Neural crest cell (in vitro differentiated cells): ENCODE results near the gene CHID1. TPM values are rescaled to one million over a fixed set of nuclear protein-coding genes. Genes with fewer than 3 reads are reported as not detected.

Experiments used
- DNase-seq: peaks from one replicate; pipeline ENCODE4 v3.0.0; 2021; ENCODE audit warnings: low read depth, mixed read lengths, low spot score
- H3K27ac Mint-ChIP-seq: one replicate; pipeline ENCODE4 v1.8.0; 2021; ENCODE audit warnings: mild to moderate bottlenecking, mixed read lengths; ENCODE audit not compliant: unreplicated experiment
- H3K27me3 Mint-ChIP-seq: 2 replicates; pipeline ENCODE4 v1.8.0; 2021; ENCODE audit warnings: low read depth, mild to moderate bottlenecking, mixed read lengths
- H3K36me3 Mint-ChIP-seq: 2 replicates; pipeline ENCODE4 v1.8.0; 2021; ENCODE audit warnings: low read depth, mild to moderate bottlenecking, mixed read lengths
- H3K4me1 Mint-ChIP-seq: 2 replicates; pipeline ENCODE4 v1.8.0; 2021; ENCODE audit warnings: mixed read lengths
- H3K4me3 Mint-ChIP-seq: one replicate; pipeline ENCODE4 v1.8.0; 2021; ENCODE audit warnings: mild to moderate bottlenecking, mixed read lengths
- H3K9me3 Mint-ChIP-seq: 2 replicates; pipeline ENCODE4 v1.8.0; 2021; ENCODE audit warnings: mixed read lengths
- total RNA-seq: library from RNA; stranded (reverse); gene quantifications from 2 replicates; pipeline ENCODE4 v1.2.1, GENCODE V29; 2021
- TF ChIP-seq, protein P1 (sequence below): fragments of 200-600 bp; sonication (generic); conservative IDR thresholded peaks from 2 replicates; pipeline ENCODE4 v1.5.0; 2021; ENCODE audit warnings: antibody characterized with exemption, mild to moderate bottlenecking

Gene CHID1
- total RNA-seq, 1 donor from 2014 or later = 82.4 TPM

- Mint-ChIP-seq H3K4me3 (no peak overlapping the region), H3K4me1 (no peaks in the 10 kb centered on the region), H3K27ac (no peak overlapping the region), H3K27me3 (no peaks in the 10 kb centered on the region), H3K36me3 (peaks cover 4% of the 10 kb centered on the region), H3K9me3 (no peaks in the 10 kb centered on the region)
- TF ChIP-seq, protein P1, sequence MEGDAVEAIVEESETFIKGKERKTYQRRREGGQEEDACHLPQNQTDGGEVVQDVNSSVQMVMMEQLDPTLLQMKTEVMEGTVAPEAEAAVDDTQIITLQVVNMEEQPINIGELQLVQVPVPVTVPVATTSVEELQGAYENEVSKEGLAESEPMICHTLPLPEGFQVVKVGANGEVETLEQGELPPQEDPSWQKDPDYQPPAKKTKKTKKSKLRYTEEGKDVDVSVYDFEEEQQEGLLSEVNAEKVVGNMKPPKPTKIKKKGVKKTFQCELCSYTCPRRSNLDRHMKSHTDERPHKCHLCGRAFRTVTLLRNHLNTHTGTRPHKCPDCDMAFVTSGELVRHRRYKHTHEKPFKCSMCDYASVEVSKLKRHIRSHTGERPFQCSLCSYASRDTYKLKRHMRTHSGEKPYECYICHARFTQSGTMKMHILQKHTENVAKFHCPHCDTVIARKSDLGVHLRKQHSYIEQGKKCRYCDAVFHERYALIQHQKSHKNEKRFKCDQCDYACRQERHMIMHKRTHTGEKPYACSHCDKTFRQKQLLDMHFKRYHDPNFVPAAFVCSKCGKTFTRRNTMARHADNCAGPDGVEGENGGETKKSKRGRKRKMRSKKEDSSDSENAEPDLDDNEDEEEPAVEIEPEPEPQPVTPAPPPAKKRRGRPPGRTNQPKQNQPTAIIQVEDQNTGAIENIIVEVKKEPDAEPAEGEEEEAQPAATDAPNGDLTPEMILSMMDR = no peak
- DNase-seq = no peak
These were observed 9.1 kb downstream of the CHID1 start for GRCh38 chr11:901452-902061.

GRCh38 chr11:900545-900944 is 10.1 kb downstream of the CHID1 start:
- no peaks in the 10 kb centered on the region for H3K27me3 Mint-ChIP-seq
- no peak overlapping the region for H3K4me3 Mint-ChIP-seq
- TF ChIP-seq, protein P1 = no peak
- H3K4me1 Mint-ChIP-seq = no peaks in the 10 kb centered on the region
- no peak for DNase-seq
- no peaks in the 10 kb centered on the region for H3K9me3 Mint-ChIP-seq
- H3K27ac Mint-ChIP-seq = no peak overlapping the region
- H3K36me3 Mint-ChIP-seq = peaks cover 4% of the 10 kb centered on the region

GRCh38 chr11:899724-900123 is 10.9 kb downstream of the CHID1 start:
- TF ChIP-seq, protein P1 = no peak
- H3K27me3 Mint-ChIP-seq = no peaks in the 10 kb centered on the region
- no peak overlapping the region for H3K4me3 Mint-ChIP-seq

GRCh38 chr11:898540-899190 is 11.9 kb downstream of the CHID1 start:
- Mint-ChIP-seq H3K4me1 (no peaks in the 10 kb centered on the region), H3K4me3 (no peak overlapping the region), H3K27me3 (no peaks in the 10 kb centered on the region), H3K9me3 (no peaks in the 10 kb centered on the region), H3K36me3 (peaks cover 4% of the 10 kb centered on the region), H3K27ac (no peak overlapping the region)
- TF ChIP-seq, protein P1 = no peak
- no peak for DNase-seq

More at GRCh38 chr11:899724-900123, 10.9 kb downstream of the CHID1 start:
- H3K27ac Mint-ChIP-seq = no peak overlapping the region
- peaks cover 4% of the 10 kb centered on the region for H3K36me3 Mint-ChIP-seq
- no peaks in the 10 kb centered on the region for H3K9me3 Mint-ChIP-seq
- DNase-seq = no peak
- H3K4me1 Mint-ChIP-seq = no peaks in the 10 kb centered on the region

DNA sequence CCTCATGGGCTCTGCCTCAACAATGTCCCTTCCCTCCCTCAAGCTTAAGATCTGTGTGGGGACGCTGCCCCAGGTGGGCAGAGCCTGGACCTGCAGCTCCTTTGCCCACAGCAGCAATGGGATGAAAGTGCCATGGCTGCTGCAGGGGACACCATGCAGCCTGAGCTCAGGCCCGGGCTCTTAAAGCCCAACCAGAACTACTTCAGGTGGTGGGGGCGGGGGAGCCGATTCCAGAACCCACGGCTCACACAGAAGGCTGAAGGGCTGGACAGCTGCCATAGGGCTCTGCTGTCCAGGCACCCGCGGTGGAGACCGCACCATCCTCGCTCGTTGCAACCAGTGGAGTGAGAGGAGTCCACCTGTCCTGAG is 12.5 kb downstream of the CHID1 start:
- H3K9me3 Mint-ChIP-seq = no peaks in the 10 kb centered on the region
- DNase-seq = no peak
- TF ChIP-seq, protein P1 = peak; percentile 44
- H3K36me3 Mint-ChIP-seq = peaks cover 4% of the 10 kb centered on the region
- H3K27ac Mint-ChIP-seq = no peak overlapping the region
- H3K4me1 Mint-ChIP-seq = no peaks in the 10 kb centered on the region
- H3K27me3 Mint-ChIP-seq = no peaks in the 10 kb centered on the region
- H3K4me3 Mint-ChIP-seq = no peak overlapping the region
